Measurements from ENCODE around the gene KIAA1671.

The KIAA1671 gene

DNA sequence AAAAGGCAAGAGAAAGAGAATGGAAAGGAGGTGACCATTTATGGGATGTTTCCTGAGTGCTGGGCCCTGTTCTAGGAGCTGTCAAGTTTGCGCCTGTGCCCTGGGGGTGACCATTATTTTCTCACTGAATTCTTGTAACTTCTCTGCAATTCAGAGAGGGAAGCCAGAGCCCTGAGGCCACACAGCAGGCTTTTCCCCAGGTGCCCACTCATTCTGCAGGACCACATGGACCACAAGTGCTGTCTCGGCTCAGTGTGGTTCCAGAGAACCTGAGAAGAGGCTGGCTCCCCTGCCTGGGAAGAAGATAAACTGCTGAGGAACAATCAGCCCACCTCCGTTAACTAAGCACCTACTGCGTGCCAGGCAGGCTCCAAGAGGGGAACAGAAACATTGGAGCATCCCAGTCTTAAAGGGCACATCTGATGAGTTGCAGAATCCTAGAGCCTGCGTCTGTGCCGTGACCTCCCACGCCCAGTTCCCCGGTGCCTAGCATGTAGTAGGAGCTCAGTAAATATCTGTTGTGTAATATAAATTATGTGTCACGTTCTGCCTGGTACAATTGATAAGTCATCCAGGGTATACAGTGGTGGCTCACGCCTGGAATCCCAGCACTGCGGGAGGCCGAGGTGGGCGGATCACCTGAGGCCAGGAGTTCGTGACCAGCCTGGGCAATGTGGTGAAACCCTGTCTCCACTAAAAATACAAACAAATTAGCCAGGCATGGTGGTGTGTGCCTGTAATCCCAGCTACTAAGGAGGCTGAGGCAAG lies 215.5 kb downstream of the KIAA1671 start:
- no peak for DNase-seq (ENCODE audit: low read depth, low spot score)
- Histone ChIP-seq H3K9ac (ENCODE audit: insufficient read length, low read depth) (no peak overlapping the region), H3K4me1 (ENCODE audit: insufficient read depth, insufficient read length) (peaks cover 7% of the 10 kb centered on the region), H3K9me3 (ENCODE audit: insufficient read depth, low read length) (no peaks in the 10 kb centered on the region), H3K4me3 (ENCODE audit: insufficient read length, low read depth) (no peak overlapping the region), H3K36me3 (ENCODE audit: insufficient read depth, insufficient read length, low read length) (peaks cover 7% of the 10 kb centered on the region), H3K27me3 (ENCODE audit: insufficient read depth, insufficient read length) (no peaks in the 10 kb centered on the region)
- TF ChIP-seq SUZ12 (IDR thresholded peaks at IDR 0.05; ENCODE audit: extremely low read depth, insufficient read depth, insufficient read length) = no peak
- TF ChIP-seq ZNF274 (IDR thresholded peaks at IDR 0.05; ENCODE audit: low read depth, low read length) = no peak
- no peak for TF ChIP-seq YY1 (IDR thresholded peaks at IDR 0.05; ENCODE audit: insufficient read depth, insufficient read length)

DNA sequence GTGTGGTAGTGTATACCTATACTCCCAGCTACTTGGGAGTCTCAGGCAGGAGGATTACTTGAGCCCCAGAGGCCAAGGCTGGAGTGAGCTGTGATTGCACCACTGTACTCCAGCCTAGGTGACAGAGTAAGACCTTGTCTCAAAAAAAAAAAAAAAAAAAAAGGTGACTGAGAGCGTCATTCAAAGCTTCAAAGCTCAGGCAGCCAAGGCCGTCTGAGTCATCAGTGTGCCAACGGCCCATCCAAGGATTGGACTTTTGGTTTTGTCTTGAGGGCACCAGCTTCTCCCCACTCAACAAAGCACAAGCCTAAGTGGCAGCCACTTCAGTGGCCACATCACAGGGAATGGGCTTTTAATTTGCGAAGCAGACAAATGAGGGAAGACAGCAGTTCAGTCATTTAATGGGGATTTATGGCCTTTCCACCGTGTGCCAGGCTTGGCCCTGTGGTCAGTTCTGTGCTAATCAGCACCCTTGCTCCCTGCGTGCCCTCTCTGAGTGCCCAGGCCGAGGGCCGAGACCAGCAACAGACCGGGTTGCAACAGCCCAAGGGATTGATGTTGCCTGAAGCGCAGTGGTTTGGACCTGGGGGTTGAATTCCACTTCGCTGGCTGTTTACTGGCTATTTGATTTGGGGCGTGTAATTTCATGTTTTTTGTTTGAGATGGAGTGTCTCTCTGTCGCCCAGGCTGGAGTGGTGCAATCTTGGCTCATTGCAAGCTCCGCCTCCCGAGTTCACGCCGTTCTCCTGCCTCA lies 216.9 kb downstream of the KIAA1671 start:
- DNase-seq (ENCODE audit: low read depth, low spot score) = no peak
- no peaks in the 10 kb centered on the region for H3K9me3 ChIP-seq (ENCODE audit: insufficient read depth, low read length)

DNA sequence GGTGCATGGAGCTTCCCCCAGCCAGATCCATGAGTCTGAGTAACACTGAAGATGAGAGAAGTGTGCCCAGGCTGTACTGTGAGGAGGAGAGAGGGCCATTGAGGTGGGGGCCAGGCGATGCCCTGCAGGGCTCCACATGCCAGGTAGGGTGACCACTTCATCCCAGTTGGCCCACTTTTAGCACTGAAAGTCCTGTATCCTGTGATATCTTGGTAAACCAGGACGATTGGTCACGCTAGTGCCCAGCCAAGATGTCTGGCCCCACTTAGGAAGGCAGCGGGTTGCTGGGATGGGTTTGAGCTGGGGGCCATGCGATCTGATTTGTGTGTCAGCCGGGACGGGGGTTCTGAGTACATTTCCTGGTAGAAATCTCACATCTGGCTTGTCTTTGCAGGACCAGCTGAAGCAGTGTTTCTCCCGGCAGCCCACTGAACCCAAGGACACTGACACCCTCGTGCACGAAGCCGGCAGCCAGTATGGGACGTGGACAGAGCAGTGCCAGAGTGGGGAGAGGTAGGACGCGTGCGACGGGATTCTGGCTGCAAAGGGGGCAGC lies 218.0 kb downstream of the KIAA1671 start:
- Histone ChIP-seq H3K9me3 (ENCODE audit: insufficient read depth, low read length) (no peaks in the 10 kb centered on the region), H3K4me3 (ENCODE audit: insufficient read length, low read depth) (no peak overlapping the region), H3K36me3 (ENCODE audit: insufficient read depth, insufficient read length, low read length) (peaks cover 25% of the 10 kb centered on the region), H3K4me1 (ENCODE audit: insufficient read depth, insufficient read length) (peaks cover 10% of the 10 kb centered on the region), H3K27me3 (ENCODE audit: insufficient read depth, insufficient read length) (no peaks in the 10 kb centered on the region), H3K9ac (ENCODE audit: insufficient read length, low read depth) (no peak overlapping the region)
- TF ChIP-seq SUZ12 (IDR thresholded peaks at IDR 0.05; ENCODE audit: extremely low read depth, insufficient read depth, insufficient read length) = no peak
- TF ChIP-seq ZNF274 (IDR thresholded peaks at IDR 0.05; ENCODE audit: low read depth, low read length) = no peak
- TF ChIP-seq YY1 (IDR thresholded peaks at IDR 0.05; ENCODE audit: insufficient read depth, insufficient read length) = no peak
- DNase-seq (ENCODE audit: low read depth, low spot score) = no peak

More for the DNA sequence above, 216.9 kb downstream of the KIAA1671 start:
- no peak for TF ChIP-seq ZNF274 (IDR thresholded peaks at IDR 0.05; ENCODE audit: low read depth, low read length)
- no peak for TF ChIP-seq SUZ12 (IDR thresholded peaks at IDR 0.05; ENCODE audit: extremely low read depth, insufficient read depth, insufficient read length)
- TF ChIP-seq YY1 (IDR thresholded peaks at IDR 0.05; ENCODE audit: insufficient read depth, insufficient read length) = no peak
- H3K9ac ChIP-seq (ENCODE audit: insufficient read length, low read depth) = no peak overlapping the region
- peaks cover 7% of the 10 kb centered on the region for H3K4me1 ChIP-seq (ENCODE audit: insufficient read depth, insufficient read length)
- peaks cover 14% of the 10 kb centered on the region for H3K36me3 ChIP-seq (ENCODE audit: insufficient read depth, insufficient read length, low read length)
- H3K27me3 ChIP-seq (ENCODE audit: insufficient read depth, insufficient read length) = no peaks in the 10 kb centered on the region
- H3K4me3 ChIP-seq (ENCODE audit: insufficient read length, low read depth) = no peak overlapping the region

DNA sequence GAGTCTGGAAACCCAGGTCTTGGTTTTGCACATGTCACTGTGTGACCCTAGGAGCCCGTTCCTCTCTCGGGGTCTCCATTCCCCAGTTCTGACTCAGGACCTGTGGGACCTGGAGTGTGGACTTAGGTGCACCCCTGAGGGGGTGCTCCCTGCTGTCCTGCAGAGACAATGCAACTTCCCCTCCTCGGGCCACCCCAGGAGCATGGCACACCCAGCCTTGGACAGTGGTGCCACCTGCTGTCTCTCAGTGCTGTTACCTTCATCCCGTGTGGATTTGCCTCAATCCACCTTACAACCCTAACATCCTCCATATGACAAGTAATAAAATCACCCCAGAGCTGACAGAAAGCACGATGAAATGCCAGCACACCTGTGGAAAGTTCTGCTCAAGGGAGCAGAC lies 219.6 kb downstream of the KIAA1671 start:
- Histone ChIP-seq H3K36me3 (ENCODE audit: insufficient read depth, insufficient read length, low read length) (peaks cover 40% of the 10 kb centered on the region), H3K4me1 (ENCODE audit: insufficient read depth, insufficient read length) (peaks cover 4% of the 10 kb centered on the region), H3K9me3 (ENCODE audit: insufficient read depth, low read length) (no peaks in the 10 kb centered on the region), H3K9ac (ENCODE audit: insufficient read length, low read depth) (no peak overlapping the region), H3K27me3 (ENCODE audit: insufficient read depth, insufficient read length) (no peaks in the 10 kb centered on the region), H3K4me3 (ENCODE audit: insufficient read length, low read depth) (no peak overlapping the region)
- TF ChIP-seq SUZ12 (IDR thresholded peaks at IDR 0.05; ENCODE audit: extremely low read depth, insufficient read depth, insufficient read length) = no peak
- no peak for TF ChIP-seq ZNF274 (IDR thresholded peaks at IDR 0.05; ENCODE audit: low read depth, low read length)
- TF ChIP-seq YY1 (IDR thresholded peaks at IDR 0.05; ENCODE audit: insufficient read depth, insufficient read length) = no peak
- no peak for DNase-seq (ENCODE audit: low read depth, low spot score)

DNA sequence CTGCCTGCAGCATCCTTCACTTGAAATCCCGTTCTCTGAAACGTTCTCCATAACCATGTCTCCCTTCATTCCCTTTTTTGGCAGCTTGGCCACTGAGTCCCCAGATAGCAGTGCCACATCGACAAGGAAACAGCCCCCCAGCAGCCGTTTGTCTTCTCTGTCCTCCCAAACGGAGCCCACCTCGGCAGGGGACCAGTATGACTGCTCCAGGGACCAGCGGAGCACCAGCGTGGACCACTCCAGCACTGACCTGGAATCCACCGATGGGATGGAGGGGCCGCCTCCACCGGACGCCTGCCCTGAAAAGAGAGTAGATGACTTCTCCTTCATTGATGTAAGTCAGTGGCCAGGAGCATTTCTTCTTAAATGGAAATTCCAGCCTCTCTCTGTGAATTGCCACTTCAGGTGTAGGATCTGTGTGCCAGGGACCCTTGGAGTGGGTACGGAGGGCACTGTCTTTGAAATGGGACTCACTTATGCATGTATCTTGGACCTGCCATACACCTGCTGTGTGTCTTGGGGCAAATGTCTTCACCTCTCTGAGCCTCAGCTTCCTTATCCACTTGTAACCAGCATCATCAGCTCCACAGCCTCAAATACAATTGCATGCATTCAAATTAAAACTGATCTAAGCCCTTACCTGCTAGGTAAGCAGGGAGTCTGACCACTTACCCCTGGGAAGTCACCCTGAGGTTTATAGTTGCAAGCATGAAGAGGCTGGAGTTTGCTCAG lies 221.8 kb downstream of the KIAA1671 start:
- Histone ChIP-seq H3K9me3 (ENCODE audit: insufficient read depth, low read length) (no peaks in the 10 kb centered on the region), H3K4me1 (ENCODE audit: insufficient read depth, insufficient read length) (peaks cover 4% of the 10 kb centered on the region), H3K4me3 (ENCODE audit: insufficient read length, low read depth) (no peak overlapping the region), H3K36me3 (ENCODE audit: insufficient read depth, insufficient read length, low read length) (peaks cover 47% of the 10 kb centered on the region), H3K9ac (ENCODE audit: insufficient read length, low read depth) (no peak overlapping the region), H3K27me3 (ENCODE audit: insufficient read depth, insufficient read length) (no peaks in the 10 kb centered on the region)
- TF ChIP-seq ZNF274 (IDR thresholded peaks at IDR 0.05; ENCODE audit: low read depth, low read length) = no peak
- no peak for TF ChIP-seq YY1 (IDR thresholded peaks at IDR 0.05; ENCODE audit: insufficient read depth, insufficient read length)
- TF ChIP-seq SUZ12 (IDR thresholded peaks at IDR 0.05; ENCODE audit: extremely low read depth, insufficient read depth, insufficient read length) = no peak
- no peak for DNase-seq (ENCODE audit: low read depth, low spot score)

DNA sequence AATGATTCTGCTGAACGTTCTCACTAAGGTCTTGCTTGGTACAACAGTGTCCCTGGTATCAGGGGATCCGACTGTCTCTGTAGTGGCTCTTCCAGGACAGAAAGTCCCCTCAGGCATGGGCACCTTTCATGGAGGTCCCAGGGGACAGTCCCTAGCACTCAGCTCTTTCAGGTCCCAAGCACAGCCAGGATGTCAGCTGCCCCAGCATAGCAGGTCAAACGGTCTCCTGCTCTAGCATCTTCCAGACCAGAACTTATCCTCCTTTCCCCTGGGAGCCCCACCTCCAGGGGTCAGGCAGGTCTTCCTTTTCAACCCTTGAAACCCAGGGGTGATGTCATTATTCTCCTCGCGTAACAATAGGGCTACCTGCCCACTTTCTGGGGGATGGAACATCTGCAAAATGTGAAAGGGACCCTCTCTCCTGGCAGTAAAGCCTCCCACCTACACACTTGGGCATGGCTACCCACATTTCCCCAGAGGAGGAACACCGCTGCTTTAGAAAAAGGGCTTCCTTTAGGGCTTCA lies 222.4 kb downstream of the KIAA1671 start:
- H3K4me3 ChIP-seq (ENCODE audit: insufficient read length, low read depth) = no peak overlapping the region
- TF ChIP-seq YY1 (IDR thresholded peaks at IDR 0.05; ENCODE audit: insufficient read depth, insufficient read length) = no peak
- TF ChIP-seq SUZ12 (IDR thresholded peaks at IDR 0.05; ENCODE audit: extremely low read depth, insufficient read depth, insufficient read length) = no peak
- TF ChIP-seq ZNF274 (IDR thresholded peaks at IDR 0.05; ENCODE audit: low read depth, low read length) = no peak
- peaks cover 4% of the 10 kb centered on the region for H3K4me1 ChIP-seq (ENCODE audit: insufficient read depth, insufficient read length)
- DNase-seq (ENCODE audit: low read depth, low spot score) = no peak
- no peak overlapping the region for H3K9ac ChIP-seq (ENCODE audit: insufficient read length, low read depth)
- H3K27me3 ChIP-seq (ENCODE audit: insufficient read depth, insufficient read length) = no peaks in the 10 kb centered on the region
- H3K9me3 ChIP-seq (ENCODE audit: insufficient read depth, low read length) = no peaks in the 10 kb centered on the region
- peaks cover 49% of the 10 kb centered on the region for H3K36me3 ChIP-seq (ENCODE audit: insufficient read depth, insufficient read length, low read length)
